Activated naive CD8-positive, alpha-beta T cell treated with anti-CD3 and anti-CD28 coated beads for 36 hours (primary cell): ENCODE measurements around the gene ACSM2B. TPM values are rescaled to one million over a fixed set of nuclear protein-coding genes. Genes with fewer than 3 reads are reported as not detected.
"Not testable (repeated sequence)": the region's sequence is repeated elsewhere in the genome, so short reads cannot be mapped to it uniquely, and the experiment has no call there.

Experiments used
- DNase-seq: peaks from one replicate; pipeline ENCODE4 v3.0.0; 2021
- H3K27ac Mint-ChIP-seq: one replicate; pipeline ENCODE4 v1.8.0; 2022; ENCODE audit warnings: mild to moderate bottlenecking, moderate library complexity, mixed read lengths
- H3K27me3 Mint-ChIP-seq: one replicate; pipeline ENCODE4 v1.8.0; 2022; ENCODE audit warnings: mild to moderate bottlenecking, mixed read lengths
- H3K36me3 Mint-ChIP-seq: one replicate; pipeline ENCODE4 v1.8.0; 2021; ENCODE audit warnings: mild to moderate bottlenecking, mixed read lengths
- H3K4me1 Mint-ChIP-seq: one replicate; pipeline ENCODE4 v1.8.0; 2021; ENCODE audit warnings: mixed read lengths
- H3K4me3 Mint-ChIP-seq: one replicate; pipeline ENCODE4 v1.8.0; 2022; ENCODE audit warnings: mild to moderate bottlenecking, moderate library complexity, mixed read lengths
- H3K9me3 Mint-ChIP-seq: one replicate; pipeline ENCODE4 v1.8.0; 2022; ENCODE audit warnings: mixed read lengths
- total RNA-seq, 2 experiments: library from RNA; stranded (reverse); gene quantifications; one replicate each; pipeline ENCODE4 v1.2.3, GENCODE V29; 2021

The ACSM2B gene
- total RNA-seq, 2 experiments from 2014 or later: not detected

DNA sequence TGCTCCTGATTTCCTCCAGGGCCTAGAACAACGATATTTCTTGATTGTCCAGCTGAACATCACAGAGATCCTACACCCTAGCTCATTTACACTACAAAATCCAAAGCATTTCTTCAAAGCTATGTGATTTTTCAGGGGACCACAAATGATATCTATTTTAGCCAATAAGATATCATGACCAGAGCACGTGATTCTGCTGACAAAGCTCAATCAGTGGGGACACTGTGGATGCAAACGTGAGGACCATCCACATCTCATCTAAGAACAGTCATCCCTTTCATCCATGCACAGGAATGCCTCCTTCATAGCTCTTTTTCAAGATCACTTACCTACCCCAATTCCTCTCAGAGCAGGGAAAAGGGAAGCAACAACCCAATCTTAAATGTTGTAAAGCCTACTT is 56.9 kb downstream of the ACSM2B start:
- no peak overlapping the region for H3K4me3 Mint-ChIP-seq
- peaks cover 7% of the 10 kb centered on the region for H3K9me3 Mint-ChIP-seq
- no peaks in the 10 kb centered on the region for H3K4me1 Mint-ChIP-seq
- H3K27me3 Mint-ChIP-seq: peaks cover 16% of the 10 kb centered on the region
- no peak for DNase-seq
- H3K27ac Mint-ChIP-seq: no peak overlapping the region
- no peaks in the 10 kb centered on the region for H3K36me3 Mint-ChIP-seq

DNA sequence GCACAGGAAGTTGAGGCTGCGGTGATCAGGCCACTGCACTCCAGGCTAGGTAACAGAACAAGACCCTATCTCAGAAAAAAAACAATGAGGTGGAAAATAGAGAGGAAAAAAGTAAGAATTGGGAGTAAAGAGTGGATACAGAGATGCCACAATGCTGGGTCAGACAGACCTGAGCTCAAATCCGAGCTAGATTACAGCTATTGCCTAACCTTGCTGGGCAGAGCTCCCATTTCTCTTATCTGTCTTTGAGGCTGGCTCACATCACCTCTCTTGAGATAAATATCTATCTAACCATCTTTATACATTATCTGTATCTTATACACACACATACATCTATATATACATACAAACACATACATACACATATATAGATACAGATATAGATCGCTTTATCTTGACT is 59.0 kb downstream of the ACSM2B start:
- H3K27me3 Mint-ChIP-seq: peaks cover 16% of the 10 kb centered on the region
- no peak for DNase-seq
- no peak overlapping the region for H3K4me3 Mint-ChIP-seq
- no peaks in the 10 kb centered on the region for H3K4me1 Mint-ChIP-seq
- no peaks in the 10 kb centered on the region for H3K36me3 Mint-ChIP-seq
- no peak overlapping the region for H3K27ac Mint-ChIP-seq
- H3K9me3 Mint-ChIP-seq: peaks cover 7% of the 10 kb centered on the region

DNA sequence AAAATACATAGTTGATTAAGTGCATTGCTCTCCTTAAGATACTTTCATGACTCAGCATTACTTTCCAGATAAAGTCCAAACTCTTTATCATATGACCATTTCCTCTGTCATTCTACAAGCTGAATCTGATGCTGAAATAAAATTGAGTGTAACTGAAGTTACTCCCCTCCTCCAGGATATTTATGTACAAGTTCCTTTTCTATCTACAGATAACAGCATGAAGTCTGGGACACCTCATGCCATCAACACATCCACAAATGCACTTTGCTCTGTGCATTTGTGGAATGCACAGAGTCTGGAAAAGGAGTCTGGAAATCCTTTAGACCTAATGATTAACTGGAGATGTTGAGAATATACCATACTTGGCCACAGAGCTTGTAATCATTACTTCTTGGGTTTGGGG is 60.5 kb downstream of the ACSM2B start:
- peaks cover 7% of the 10 kb centered on the region for H3K9me3 Mint-ChIP-seq
- no peak overlapping the region for H3K27ac Mint-ChIP-seq
- H3K4me1 Mint-ChIP-seq: no peaks in the 10 kb centered on the region
- H3K36me3 Mint-ChIP-seq: no peaks in the 10 kb centered on the region
- no peak for DNase-seq
- no peak overlapping the region for H3K4me3 Mint-ChIP-seq
- H3K27me3 Mint-ChIP-seq: peaks cover 16% of the 10 kb centered on the region

DNA sequence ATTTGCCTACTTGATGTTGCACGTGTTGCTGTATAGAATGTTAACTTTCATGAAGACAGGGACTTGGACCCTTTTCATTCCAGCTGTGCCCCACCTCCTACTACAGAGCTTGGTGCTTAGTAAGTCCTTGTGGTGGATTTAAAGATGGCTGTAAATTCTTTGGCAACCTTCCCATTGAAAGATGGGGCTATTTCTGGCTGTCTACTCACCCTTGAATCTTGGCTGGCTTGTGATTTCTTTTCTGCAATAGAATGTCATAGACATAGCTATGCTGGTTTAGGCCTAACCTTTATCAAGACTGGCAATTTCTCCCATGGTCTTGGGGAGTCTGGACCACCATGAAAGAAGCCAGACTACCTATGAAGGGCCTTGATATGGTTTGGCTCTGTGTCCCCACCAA is 65.8 kb downstream of the ACSM2B start:
- no peak for DNase-seq
- H3K36me3 Mint-ChIP-seq: no peaks in the 10 kb centered on the region
- peaks cover 26% of the 10 kb centered on the region for H3K9me3 Mint-ChIP-seq
- H3K4me1 Mint-ChIP-seq: no peaks in the 10 kb centered on the region
- no peak overlapping the region for H3K4me3 Mint-ChIP-seq
- H3K27ac Mint-ChIP-seq: no peak overlapping the region
- peaks cover 4% of the 10 kb centered on the region for H3K27me3 Mint-ChIP-seq

DNA sequence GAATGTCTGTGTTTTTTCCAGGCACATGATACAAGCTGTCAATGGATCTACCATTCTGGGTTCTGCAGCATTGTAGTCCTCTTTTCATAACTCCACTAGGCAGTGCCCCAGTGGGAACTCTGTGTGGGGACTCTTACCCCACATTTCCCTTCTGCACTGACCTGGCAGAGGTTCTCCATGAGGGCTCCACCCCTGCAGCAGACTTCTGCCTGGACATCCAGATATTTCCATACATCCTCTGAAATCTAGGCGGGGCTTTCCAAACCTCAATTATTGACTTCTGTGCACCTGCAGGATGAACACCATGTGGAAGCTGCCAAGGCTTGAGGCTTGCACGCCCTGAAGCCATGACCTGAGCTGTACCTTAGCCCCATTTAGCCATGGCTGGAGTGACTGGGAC is 68.9 kb downstream of the ACSM2B start:
- no peak overlapping the region for H3K4me3 Mint-ChIP-seq
- no peaks in the 10 kb centered on the region for H3K36me3 Mint-ChIP-seq
- no peak overlapping the region for H3K27ac Mint-ChIP-seq
- H3K9me3 Mint-ChIP-seq: peaks cover 19% of the 10 kb centered on the region
- DNase-seq: no peak
- H3K27me3 Mint-ChIP-seq: no peaks in the 10 kb centered on the region
- H3K4me1 Mint-ChIP-seq: no peaks in the 10 kb centered on the region

DNA sequence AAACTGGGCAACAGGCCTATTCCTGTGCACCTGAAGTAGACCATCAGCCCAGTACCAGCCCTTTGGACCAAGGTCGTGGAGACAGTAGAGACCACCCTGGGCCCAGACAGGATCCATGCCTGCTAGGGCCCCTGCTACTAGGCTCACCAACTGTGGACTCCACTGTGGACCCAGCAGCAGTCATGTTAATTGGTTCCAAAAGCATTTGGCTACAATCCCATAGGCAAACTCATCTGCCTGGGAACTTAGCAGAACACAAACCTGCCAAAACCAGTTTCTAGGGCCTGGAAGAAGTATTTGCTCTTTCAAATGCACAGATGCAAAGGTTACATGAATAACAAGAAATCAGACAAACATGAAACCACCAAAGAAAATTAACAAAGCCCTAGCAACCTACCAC is 71.7 kb downstream of the ACSM2B start:
- no peak overlapping the region for H3K27ac Mint-ChIP-seq
- no peaks in the 10 kb centered on the region for H3K27me3 Mint-ChIP-seq
- no peaks in the 10 kb centered on the region for H3K4me1 Mint-ChIP-seq
- no peaks in the 10 kb centered on the region for H3K36me3 Mint-ChIP-seq
- peaks cover 19% of the 10 kb centered on the region for H3K9me3 Mint-ChIP-seq
- DNase-seq: no peak
- no peak overlapping the region for H3K4me3 Mint-ChIP-seq

DNA sequence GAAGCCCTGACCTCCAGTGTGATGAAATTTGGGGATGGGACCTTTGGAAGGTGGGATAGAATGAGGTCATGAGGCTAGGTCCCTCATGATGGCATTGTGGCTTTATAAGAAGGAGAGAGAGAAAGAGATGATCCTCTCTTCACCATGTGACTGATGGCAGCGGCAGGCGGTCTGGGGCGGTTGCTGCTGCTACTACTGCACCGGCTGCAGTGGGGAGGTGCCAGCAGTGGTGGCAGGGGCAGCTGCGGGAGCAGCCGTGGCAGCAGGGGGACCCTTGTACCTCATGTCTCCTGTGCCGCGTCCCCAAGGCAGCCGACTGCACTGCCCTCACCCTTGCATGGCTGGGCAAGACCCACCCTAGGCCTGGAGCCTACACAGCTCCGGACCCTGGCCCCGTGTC is 84.7 kb downstream of the ACSM2B start:
- not testable (repeated sequence) for DNase-seq, H3K27me3 Mint-ChIP-seq, H3K27ac Mint-ChIP-seq, H3K4me1 Mint-ChIP-seq, H3K9me3 Mint-ChIP-seq, H3K36me3 Mint-ChIP-seq, H3K4me3 Mint-ChIP-seq

DNA sequence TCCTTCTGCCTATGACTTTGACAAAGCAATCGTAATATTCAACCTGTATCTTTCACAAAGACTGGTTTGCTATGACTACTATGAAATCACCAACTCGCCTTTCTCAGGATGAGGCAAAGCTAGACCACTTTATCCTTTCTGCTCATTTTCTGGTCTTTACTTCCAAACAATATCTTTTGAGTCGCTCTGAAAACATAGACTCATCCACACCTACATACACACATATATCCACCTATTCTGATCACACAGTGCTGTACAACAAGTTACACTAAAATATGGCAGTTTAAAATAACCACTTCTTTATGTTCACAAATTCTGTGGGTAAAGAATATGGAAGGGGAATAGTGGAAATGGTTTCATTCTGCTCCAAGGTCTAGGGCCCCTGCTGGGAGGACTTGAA is 85.2 kb downstream of the ACSM2B start:
- not testable (repeated sequence) for DNase-seq, H3K27me3 Mint-ChIP-seq, H3K27ac Mint-ChIP-seq, H3K4me1 Mint-ChIP-seq, H3K9me3 Mint-ChIP-seq, H3K4me3 Mint-ChIP-seq, H3K36me3 Mint-ChIP-seq

Other genes starting within 250 kb of the ACSM2B start
- gene GP2, start 248.9 kb downstream of the ACSM2B start, total RNA-seq: not detected
- gene UMOD, start 223.7 kb downstream of the ACSM2B start, total RNA-seq: not detected
- gene PDILT, start 171.6 kb downstream of the ACSM2B start, total RNA-seq: not detected
- gene ACSM5, start 166.8 kb downstream of the ACSM2B start, total RNA-seq: not detected
- gene ACSM2A, start 124.8 kb downstream of the ACSM2B start, total RNA-seq: not detected
- under 1 TPM in 1 of 2 experiments, not detected in 1; 0.16 TPM for gene ACSM1, start 121.3 kb upstream of the ACSM2B start, total RNA-seq
- gene THUMPD1, start 165.5 kb upstream of the ACSM2B start, total RNA-seq: 10 to 100 TPM; 56.4 to 58.6 TPM
- gene ACSM3, start 187.6 kb upstream of the ACSM2B start, total RNA-seq: 10 to 100 TPM; 11.0 to 14.1 TPM
- 10 to 100 TPM; 22.6 to 25.1 TPM for gene ERI2, start 230.1 kb upstream of the ACSM2B start, total RNA-seq
- gene REXO5, start 230.2 kb upstream of the ACSM2B start, total RNA-seq: 10 to 100 TPM; 14.4 to 14.8 TPM